Liver (tissue), 9 donors: ENCODE measurements around the gene SLX1A. TPM values are rescaled to one million over a fixed set of nuclear protein-coding genes. Genes with fewer than 3 reads are reported as not detected.
A peak's percentile ranks its signal among the peaks of the same experiment; 100 is the strongest.

ENCODE experiments used
- DNase-seq: peaks from one replicate; pipeline ENCODE4 v3.0.0-alpha.2; 2017; ENCODE audit warnings: low spot score
- H3K27ac ChIP-seq, 2 donors: one replicate each; pipeline ENCODE4 v1.7.0; 2013; ENCODE audit warnings: inconsistent platforms in 2 of 2, low read length in 2 of 2, control low read depth in 1 of 2, low read depth in 1 of 2, mild to moderate bottlenecking in 1 of 2
- H3K27me3 ChIP-seq, 4 donors: one replicate each; pipeline versions ENCODE4 v1.6.1 to v1.7.0; 2013; ENCODE audit warnings: low read length in 3 of 4, inconsistent platforms in 1 of 4, mild to moderate bottlenecking in 1 of 4, moderate library complexity in 1 of 4; ENCODE audit not compliant: control insufficient read depth in 4 of 4, insufficient read depth in 4 of 4
- H3K36me3 ChIP-seq, 4 donors: one replicate each; pipeline versions ENCODE4 v1.6.1 to v1.7.0; 2013; ENCODE audit warnings: low read length in 3 of 4, mild to moderate bottlenecking in 3 of 4, low read depth in 1 of 4, moderate library complexity in 1 of 4; ENCODE audit not compliant: control insufficient read depth in 4 of 4, insufficient read depth in 3 of 4
- H3K4me1 ChIP-seq, 4 donors: one replicate each; pipeline versions ENCODE4 v1.6.1 to v1.7.0; 2013; ENCODE audit warnings: low read length in 3 of 4, mild to moderate bottlenecking in 3 of 4, moderate library complexity in 1 of 4; ENCODE audit not compliant: control insufficient read depth in 4 of 4, insufficient read depth in 4 of 4
- H3K4me3 ChIP-seq, 3 donors: one replicate each; pipeline versions ENCODE4 v1.6.1 to v1.7.0; 2013; ENCODE audit warnings: low read length in 3 of 3, control low read depth in 1 of 3, low read depth in 1 of 3, mild to moderate bottlenecking in 1 of 3
- H3K9ac ChIP-seq, 2 donors: one replicate each; pipeline ENCODE4 v1.7.0; 2013; ENCODE audit warnings: low read length in 2 of 2, mild to moderate bottlenecking in 2 of 2, moderate library complexity in 2 of 2, control low read depth in 1 of 2, low read depth in 1 of 2
- H3K9me3 ChIP-seq, 4 donors: one replicate each; pipeline versions ENCODE4 v1.6.1 to v1.7.0; 2013; ENCODE audit warnings: low read length in 3 of 4; ENCODE audit not compliant: control insufficient read depth in 4 of 4
- CTCF ChIP-seq: fragments of 150-350 bp; IDR thresholded peaks from 2 replicates; pipeline ENCODE4 v1.5.1; 2017; ENCODE audit warnings: improper control_type of control experiment, low read depth, low read length; ENCODE audit not compliant: missing input control
- EGR1 ChIP-seq, 2 donors: IDR thresholded peaks; 2 replicates each; pipeline ENCODE4 v1.6.1; 2016 to 2018; ENCODE audit warnings: antibody characterized with exemption in 2 of 2, low read depth in 2 of 2
- FOXA1 ChIP-seq: IDR thresholded peaks from 2 replicates; pipeline ENCODE4 v1.6.1; 2016; ENCODE audit warnings: antibody characterized with exemption
- FOXA2 ChIP-seq: IDR thresholded peaks from 2 replicates; pipeline ENCODE4 v1.6.1; 2016; ENCODE audit warnings: antibody characterized with exemption
- HNF4A ChIP-seq, 2 donors: conservative IDR thresholded peaks; 2 replicates each; pipeline ENCODE4 v1.6.1; 2016; ENCODE audit warnings: antibody characterized with exemption in 2 of 2, mild to moderate bottlenecking in 2 of 2
- MAX ChIP-seq: IDR thresholded peaks from 2 replicates; pipeline ENCODE4 v1.6.1; 2016; ENCODE audit warnings: antibody characterized with exemption
- NR2F2 ChIP-seq: IDR thresholded peaks from 2 replicates; pipeline ENCODE4 v1.6.1; 2016; ENCODE audit warnings: antibody characterized with exemption
- RAD21 ChIP-seq, 2 donors: IDR thresholded peaks; 2 replicates each; pipeline ENCODE4 v1.6.1; 2016; ENCODE audit warnings: antibody characterized with exemption in 2 of 2, mild to moderate bottlenecking in 2 of 2
- RXRA ChIP-seq, 2 donors: IDR thresholded peaks; 2 replicates each; pipeline ENCODE4 v1.6.1; 2017 to 2018; ENCODE audit warnings: antibody characterized with exemption in 2 of 2, mild to moderate bottlenecking in 1 of 2
- SP1 ChIP-seq: IDR thresholded peaks from 2 replicates; pipeline ENCODE4 v1.6.1; 2018; ENCODE audit warnings: antibody characterized with exemption, mild to moderate bottlenecking
- YY1 ChIP-seq: IDR thresholded peaks from 2 replicates; pipeline ENCODE4 v1.6.1; 2016; ENCODE audit warnings: antibody characterized with exemption, mild to moderate bottlenecking
- ZBTB33 ChIP-seq: IDR thresholded peaks from 2 replicates; pipeline ENCODE4 v1.6.1; 2016; ENCODE audit warnings: antibody characterized with exemption
- WGBS: extraction: QIAGEN DNeasy Blood & Tissue Kit; methylation state at CpG from one replicate; pipeline ENCODE4 v1.1.7; 2013; 5-methylcytosine and 5-hydroxymethylcytosine counted together
- polyA plus RNA-seq, 2 donors: library from polyadenylated mRNA; stranded (reverse) in 1 of 2; unstranded in 1 of 2; fragments of 200-250 nt in 1 of 2; fragments of >200 nt in 1 of 2; fragmentation: Nextera tagmentation in 1 of 2; extraction: Ambion mirVana in 1 of 2; gene quantifications; one replicate each; pipeline versions ENCODE4 v1.2.1 to v1.2.3, GENCODE V29; 2013 to 2015
- total RNA-seq, 2 donors: library from RNA; depleted of rRNA; stranded (reverse); fragments of >200 nt; gene quantifications; one replicate each; pipeline ENCODE4 v1.2.3, GENCODE V29; 2014
- donor health status: healthy.
- donor health status: healthy.
- donor health status: healthy.
- donor health status: healthy.
- donor health status: healthy.

The SLX1A gene
- total and polyA plus RNA-seq, 4 donors, result 37.1 to 55.2 (median 42.0) TPM

GRCh38 chr16:30183233-30184095 is 10.2 kb upstream of the SLX1A start, which contains the start of gene CORO1A (continued):
- TF ChIP-seq ZBTB33 (no peak), RAD21 (IDR thresholded peaks at IDR 0.05) (no peak), EGR1 (IDR thresholded peaks at IDR 0.05; ENCODE audit: low read depth in 2 of 2) (no peak)

GRCh38 chr16:30184096-30184890 is 9.4 kb upstream of the SLX1A start:
- H3K4me1 ChIP-seq, result peaks cover 0 to 18% (median 2%) of the 10 kb centered on the region in 4 donors
- no peaks in the 10 kb centered on the region for H3K27me3 ChIP-seq

More at GRCh38 chr16:30184096-30184890, 9.4 kb upstream of the SLX1A start:
- no peaks in the 10 kb centered on the region for H3K9me3 ChIP-seq
- 51% methylated on average over 24 of the region's 24 CpGs for WGBS
- TF ChIP-seq YY1 (no peak), CTCF (no peak), FOXA1 (no peak), EGR1 (IDR thresholded peaks at IDR 0.05; ENCODE audit: low read depth in 2 of 2) (no peak), RAD21 (IDR thresholded peaks at IDR 0.05) (no peak), NR2F2 (no peak), HNF4A (conservative IDR thresholded peaks at IDR 0.05) (no peak), ZBTB33 (no peak), SP1 (no peak), RXRA (IDR thresholded peaks at IDR 0.05) (no peak), MAX (no peak), FOXA2 (no peak)
- no peak for DNase-seq
- peak overlapping the region; percentile 10 to 66 (median 41) for H3K4me3 ChIP-seq
- H3K36me3 ChIP-seq, result peaks cover 0 to 2% (median 0%) of the 10 kb centered on the region in 4 donors
- peak overlapping the region; percentile 39 to 56 for H3K9ac ChIP-seq
- H3K27ac ChIP-seq, result peak overlapping the region; percentile 62 to 67
